Measurements from ENCODE around the gene NFIA. TPM values are rescaled to one million over a fixed set of nuclear protein-coding genes. Genes with fewer than 3 reads are reported as not detected.

Gene NFIA
- total and polyA plus RNA-seq, 2 donors (not counting 1 experiment from before 2014, with no cell fraction given), result 0.28 to 0.54 TPM

DNA sequence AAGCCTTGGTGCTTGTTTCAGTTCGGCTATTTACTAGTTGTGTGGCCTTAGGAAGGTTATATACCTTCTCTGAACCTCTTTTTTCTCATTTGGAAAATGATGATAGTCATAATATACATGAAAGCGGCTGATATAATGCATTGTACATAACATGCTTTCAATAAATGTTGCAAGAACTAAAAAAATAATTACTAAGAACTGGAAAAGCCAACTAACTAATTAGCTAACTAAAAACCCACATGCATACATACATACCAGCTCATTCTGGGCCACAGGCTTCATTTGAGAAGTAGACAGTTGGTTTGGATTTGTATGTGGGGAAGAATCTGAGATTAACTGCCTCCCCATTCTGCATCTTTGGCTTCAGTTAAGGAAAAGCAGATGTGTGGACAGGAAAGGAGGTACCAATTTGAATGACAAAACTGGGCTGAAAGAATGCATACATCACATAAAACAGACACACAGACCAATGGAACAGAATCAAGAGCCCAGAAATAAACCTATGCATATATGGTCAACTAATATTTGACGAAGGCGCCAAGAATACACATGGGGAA is 424.7 kb downstream of the NFIA start:
- peaks cover 0 to 5% (median 0%) of the 10 kb centered on the region in 4 experiments for H3K27me3 ChIP-seq (replicated peaks in 1 of 4; ENCODE audit: control extremely low read depth in 1 of 4, control insufficient read depth in 3 of 4, insufficient read depth in 4 of 4, low read length in 3 of 4)
- H3K27ac Mint-ChIP-seq, result no peak overlapping the region
- DNase-seq (no peak), ATAC-seq (ENCODE audit: low read depth) (no peak)
- no peak overlapping the region for H2AFZ ChIP-seq (ENCODE audit: insufficient read depth, low read depth, low read length, poor library complexity, severe bottlenecking)
- H3K27me3 Mint-ChIP-seq, result peaks cover 8% of the 10 kb centered on the region
- WGBS (ENCODE audit: insufficient coverage), result no CpG with 5 or more reads among the region's 4 CpGs
- H3K9me3 ChIP-seq (ENCODE audit: control extremely low read depth in 1 of 3, control insufficient read depth in 2 of 3, insufficient read depth in 1 of 3, low read length in 2 of 3), result no peaks in the 10 kb centered on the region
- TF ChIP-seq EZH2 (IDR thresholded peaks at IDR 0.05; ENCODE audit: borderline replicate concordance, insufficient read depth, low read depth, low read length, poor library complexity, severe bottlenecking), result no peak
- TF ChIP-seq CTCF (IDR thresholded peaks at IDR 0.05), result no peak
- H3K36me3 ChIP-seq (replicated peaks in 1 of 2; ENCODE audit: control extremely low read depth in 1 of 2, control insufficient read depth in 1 of 2, extremely low read depth in 1 of 2, insufficient read depth in 2 of 2, low read length in 1 of 2), result no peaks in the 10 kb centered on the region
- CTCF ChIA-PET, result no interaction called here
- no peaks in the 10 kb centered on the region for H4K20me1 ChIP-seq (ENCODE audit: control insufficient read depth, insufficient read depth, low read length, poor library complexity, severe bottlenecking)
- no peak overlapping the region for H3K4me2 ChIP-seq (replicated peaks; ENCODE audit: low read depth, low read length, poor library complexity, severe bottlenecking)
- H3K27ac ChIP-seq (ENCODE audit: low read length in 2 of 2), result no peak overlapping the region
- no peaks in the 10 kb centered on the region for H3K9me3 Mint-ChIP-seq (ENCODE audit: insufficient read depth)
- intact Hi-C loops (cut with micrococcal nuclease), result no loop called here
- H3K4me1 Mint-ChIP-seq, result no peaks in the 10 kb centered on the region
- no peaks in the 10 kb centered on the region for H3K4me1 ChIP-seq (ENCODE audit: control insufficient read depth in 2 of 2, insufficient read depth in 2 of 2, low read length in 2 of 2)
- POLR2A ChIA-PET, result no interaction called here
- H3K79me2 ChIP-seq (ENCODE audit: control insufficient read depth, insufficient read depth, low read length), result no peaks in the 10 kb centered on the region
- H3K4me3 Mint-ChIP-seq, result no peak overlapping the region
- no peak overlapping the region for H3K4me3 ChIP-seq (ENCODE audit: control extremely low read depth in 1 of 5, extremely low read depth in 1 of 5, insufficient read depth in 1 of 5, low read depth in 2 of 5, low read length in 4 of 5)
- H3K9ac ChIP-seq (ENCODE audit: low read length), result no peak overlapping the region

All from B cell (primary cell).